HCT116 (cell line): ENCODE data around the gene GALNS. TPM values are rescaled to one million over a fixed set of nuclear protein-coding genes. Genes with fewer than 3 reads are reported as not detected.

ENCODE experiments used
- ATAC-seq: fragments of 200-7000 bp; cut with Tn5 transposase; 2 replicates; pipeline ENCODE4 v1.9.1; 2020; ENCODE audit warnings: mild to moderate bottlenecking, moderate library complexity
- BruUV-seq: library from RNA; stranded (reverse); fragments of 400-500 nt; replicated peaks from 2 replicates; lab custom pipeline; 2021; lab: Mats Ljungman, UMichigan
- CTCF ChIA-PET: fragments of 300-600 bp; sonication (Branson Sonifier 250); formaldehyde crosslinking; loops from one replicate; lab custom pipeline; 2021; ENCODE audit warnings: antibody characterized with exemption; lab: Charles Lee
- POLR2A ChIA-PET: fragments of 300-600, 350-600 bp; sonication (Branson Sonifier 250); formaldehyde crosslinking; loops from one replicate; lab custom pipeline; 2021; ENCODE audit warnings: antibody characterized with exemption; lab: Charles Lee
- RAD21 ChIA-PET, 2 experiments: fragments of 300-600 bp; sonication (Branson Sonifier 250); formaldehyde crosslinking; loops; one replicate each; lab custom pipeline; 2023; ENCODE audit warnings: low total read pairs in 2 of 2; ENCODE audit not compliant: uncharacterized antibody in 2 of 2, unreplicated experiment in 2 of 2, low non-redundant PET in 1 of 2; lab: Charles Lee
- DNase-seq: peaks from one replicate; pipeline ENCODE4 v3.0.0-alpha.2; 2010; ENCODE audit warnings: low read depth, low spot score
- H2AFZ ChIP-seq: fragments of 200-600 bp; shearing (Covaris generic), sonication (generic); 2 replicates; pipeline ENCODE4 v1.6.1; 2017; ENCODE audit warnings: low read depth, mixed run types, mixed read lengths, antibody characterized with exemption, low read length; ENCODE audit not compliant: poor library complexity, severe bottlenecking
- H3K27ac ChIP-seq: 2 replicates; pipeline ENCODE4 v1.5.1; 2012; ENCODE audit warnings: low read depth, low read length
- H3K27me3 ChIP-seq: fragments of 200-600 bp; sonication (generic); 2 replicates; pipeline ENCODE4 v1.6.1; 2016; ENCODE audit warnings: mixed run types, low read length, mixed read lengths; ENCODE audit not compliant: insufficient read depth
- H3K36me3 ChIP-seq, 2 experiments: fragments of 200-500 bp in 1 of 2; fragments of 200-600 bp in 1 of 2; sonication (Bioruptor generic) in 1 of 2; sonication (generic) in 1 of 2; 2 replicates each; pipeline versions ENCODE4 v1.5.1 to v1.6.1; 2014 to 2016; ENCODE audit warnings: low read length in 2 of 2, inconsistent platforms in 1 of 2, mixed read lengths in 1 of 2, mixed run types in 1 of 2; ENCODE audit not compliant: insufficient read depth in 2 of 2, control insufficient read depth in 1 of 2
- H3K4me1 ChIP-seq, 2 experiments: fragments of 200-600 bp in 1 of 2; sonication (generic) in 1 of 2; 2 replicates each; pipeline versions ENCODE4 v1.5.1 to v1.6.1; 2012 to 2017; ENCODE audit warnings: low read length in 2 of 2, inconsistent platforms in 1 of 2, mild to moderate bottlenecking in 1 of 2, mixed read lengths in 1 of 2, mixed run types in 1 of 2, moderate library complexity in 1 of 2; ENCODE audit not compliant: insufficient read depth in 2 of 2, control insufficient read depth in 1 of 2
- H3K4me2 ChIP-seq: fragments of 200-600 bp; sonication (generic); 2 replicates; pipeline ENCODE4 v1.6.1; 2017; ENCODE audit warnings: mixed run types, low read length, mixed read lengths
- H3K4me3 ChIP-seq, 2 experiments: fragments of 200-600 bp in 1 of 2; sonication (generic) in 1 of 2; replicated peaks in 1 of 2; 2 replicates each; pipeline ENCODE4 v1.5.1; 2011 to 2016; ENCODE audit warnings: low read length in 2 of 2, control low read depth in 1 of 2, low read depth in 1 of 2, mild to moderate bottlenecking in 1 of 2, mixed read lengths in 1 of 2, mixed run types in 1 of 2
- H3K79me2 ChIP-seq: fragments of 200-600 bp; sonication (generic); 2 replicates; pipeline ENCODE4 v1.6.1; 2017; ENCODE audit warnings: mild to moderate bottlenecking, mixed run types, low read length, moderate library complexity, mixed read lengths; ENCODE audit not compliant: insufficient read depth
- H3K9ac ChIP-seq: fragments of 200-600 bp; sonication (generic); 2 replicates; pipeline ENCODE4 v1.6.1; 2016; ENCODE audit warnings: low read length, mixed read lengths
- H3K9me2 ChIP-seq: fragments of 200-600 bp; sonication (generic), shearing (Covaris generic); 2 replicates; pipeline ENCODE4 v1.6.1; 2017; ENCODE audit warnings: mixed run types, mild to moderate bottlenecking, moderate library complexity; ENCODE audit not compliant: insufficient read depth
- H3K9me3 ChIP-seq, 2 experiments: fragments of 200-500 bp in 1 of 2; fragments of 200-600 bp in 1 of 2; sonication (Bioruptor generic) in 1 of 2; sonication (generic) in 1 of 2; 2 replicates each; pipeline ENCODE4 v1.6.1; 2014 to 2017; ENCODE audit warnings: low read length in 2 of 2, mixed read lengths in 2 of 2, inconsistent platforms in 1 of 2, low read depth in 1 of 2, mild to moderate bottlenecking in 1 of 2, mixed run types in 1 of 2, moderate library complexity in 1 of 2; ENCODE audit not compliant: control insufficient read depth in 1 of 2, insufficient read depth in 1 of 2
- H4K20me1 ChIP-seq: fragments of 200-600 bp; sonication (generic), shearing (Covaris generic); 2 replicates; pipeline ENCODE4 v1.6.1; 2017; ENCODE audit warnings: mixed run types, mild to moderate bottlenecking, moderate library complexity; ENCODE audit not compliant: insufficient read depth
- CBX3 ChIP-seq: IDR thresholded peaks from 2 replicates; pipeline ENCODE4 v1.6.1; 2012; ENCODE audit warnings: low read depth
- FOSL1 ChIP-seq: IDR thresholded peaks from 2 replicates; pipeline ENCODE4 v1.6.1; 2012; ENCODE audit warnings: low read depth
- RAD21 ChIP-seq: IDR thresholded peaks from 2 replicates; pipeline ENCODE4 v1.6.1; 2012; ENCODE audit warnings: low read depth, mild to moderate bottlenecking
- TCF7L2 ChIP-seq: IDR thresholded peaks from 2 replicates; pipeline ENCODE4 v1.7.0; 2011; ENCODE audit warnings: borderline replicate concordance, inconsistent platforms; ENCODE audit not compliant: insufficient read depth, insufficient read length; ENCODE audit errors: extremely low read depth
- ZFX ChIP-seq: fragments of 450-650 bp; IDR thresholded peaks from 2 replicates; pipeline ENCODE4 v1.6.1; 2017
- intact Hi-C: fragments of 100-400 bp; cut with micrococcal nuclease; formaldehyde crosslinking; loops from 2 replicates; pipeline ENCODE4 v1.10.0; 2022
- total RNA-seq: library from RNA; stranded (reverse); gene quantifications from one replicate; pipeline ENCODE4 v1.2.1, GENCODE V29; 2021; ENCODE audit not compliant: unreplicated experiment
- TF ChIP-seq, protein P1 (sequence below): IDR thresholded peaks from 2 replicates; pipeline ENCODE4 v1.6.1; 2012; ENCODE audit warnings: low read depth
- TF ChIP-seq, protein P2 (sequence below): IDR thresholded peaks from 2 replicates; pipeline ENCODE4 v1.6.1; 2012
- TF ChIP-seq, protein P3 (sequence below): IDR thresholded peaks from 2 replicates; pipeline ENCODE4 v1.6.1; 2012

Gene GALNS
- total RNA-seq, 1 experiment from 2014 or later = 44.6 TPM

DNA sequence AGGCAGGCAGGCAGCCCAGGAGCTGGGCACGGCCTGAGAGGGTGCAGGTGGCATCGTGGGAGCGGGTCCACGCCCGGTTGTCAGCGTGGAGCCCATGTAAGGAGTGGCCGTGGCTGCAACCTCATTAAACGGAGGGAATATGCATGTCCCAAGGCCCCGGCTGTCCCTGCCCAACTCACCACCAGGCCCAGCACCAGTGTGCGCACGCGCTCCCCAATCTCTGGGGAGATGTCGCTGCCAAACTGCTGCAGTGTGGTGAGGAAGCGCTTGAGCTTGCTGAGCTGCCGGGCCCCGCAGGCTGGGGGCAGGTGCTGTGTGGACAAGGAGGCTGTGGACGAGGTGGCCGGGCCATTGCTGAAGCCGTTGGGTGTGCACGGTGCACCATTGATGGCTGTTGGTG lies 35.3 kb upstream of the GALNS start:
- BruUV-seq = no TSS peak
- Histone ChIP-seq H3K4me2 (no peak overlapping the region), H3K27ac (no peak overlapping the region), H2AFZ (no peak overlapping the region), H3K9me3 (no peaks in the 10 kb centered on the region), H3K9me2 (no peaks in the 10 kb centered on the region), H3K36me3 (no peaks in the 10 kb centered on the region; a peak in 2 of 4 replicates), H3K9ac (no peak overlapping the region), H4K20me1 (no peaks in the 10 kb centered on the region), H3K4me3 (no peak overlapping the region), H3K4me1 (peaks cover 0 to 11% of the 10 kb centered on the region in 2 experiments; a peak in 2 of 4 replicates), H3K79me2 (no peaks in the 10 kb centered on the region), H3K27me3 (no peaks in the 10 kb centered on the region)
- ChIA-PET POLR2A (no interaction called here), CTCF (no interaction called here), RAD21 (no interaction called here)
- DNase-seq (no peak), ATAC-seq (no peak)
- TF ChIP-seq, protein P1, sequence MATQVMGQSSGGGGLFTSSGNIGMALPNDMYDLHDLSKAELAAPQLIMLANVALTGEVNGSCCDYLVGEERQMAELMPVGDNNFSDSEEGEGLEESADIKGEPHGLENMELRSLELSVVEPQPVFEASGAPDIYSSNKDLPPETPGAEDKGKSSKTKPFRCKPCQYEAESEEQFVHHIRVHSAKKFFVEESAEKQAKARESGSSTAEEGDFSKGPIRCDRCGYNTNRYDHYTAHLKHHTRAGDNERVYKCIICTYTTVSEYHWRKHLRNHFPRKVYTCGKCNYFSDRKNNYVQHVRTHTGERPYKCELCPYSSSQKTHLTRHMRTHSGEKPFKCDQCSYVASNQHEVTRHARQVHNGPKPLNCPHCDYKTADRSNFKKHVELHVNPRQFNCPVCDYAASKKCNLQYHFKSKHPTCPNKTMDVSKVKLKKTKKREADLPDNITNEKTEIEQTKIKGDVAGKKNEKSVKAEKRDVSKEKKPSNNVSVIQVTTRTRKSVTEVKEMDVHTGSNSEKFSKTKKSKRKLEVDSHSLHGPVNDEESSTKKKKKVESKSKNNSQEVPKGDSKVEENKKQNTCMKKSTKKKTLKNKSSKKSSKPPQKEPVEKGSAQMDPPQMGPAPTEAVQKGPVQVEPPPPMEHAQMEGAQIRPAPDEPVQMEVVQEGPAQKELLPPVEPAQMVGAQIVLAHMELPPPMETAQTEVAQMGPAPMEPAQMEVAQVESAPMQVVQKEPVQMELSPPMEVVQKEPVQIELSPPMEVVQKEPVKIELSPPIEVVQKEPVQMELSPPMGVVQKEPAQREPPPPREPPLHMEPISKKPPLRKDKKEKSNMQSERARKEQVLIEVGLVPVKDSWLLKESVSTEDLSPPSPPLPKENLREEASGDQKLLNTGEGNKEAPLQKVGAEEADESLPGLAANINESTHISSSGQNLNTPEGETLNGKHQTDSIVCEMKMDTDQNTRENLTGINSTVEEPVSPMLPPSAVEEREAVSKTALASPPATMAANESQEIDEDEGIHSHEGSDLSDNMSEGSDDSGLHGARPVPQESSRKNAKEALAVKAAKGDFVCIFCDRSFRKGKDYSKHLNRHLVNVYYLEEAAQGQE = no peak
- TF ChIP-seq, protein P2, sequence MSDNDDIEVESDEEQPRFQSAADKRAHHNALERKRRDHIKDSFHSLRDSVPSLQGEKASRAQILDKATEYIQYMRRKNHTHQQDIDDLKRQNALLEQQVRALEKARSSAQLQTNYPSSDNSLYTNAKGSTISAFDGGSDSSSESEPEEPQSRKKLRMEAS = no peak
- TF ChIP-seq, protein P3, sequence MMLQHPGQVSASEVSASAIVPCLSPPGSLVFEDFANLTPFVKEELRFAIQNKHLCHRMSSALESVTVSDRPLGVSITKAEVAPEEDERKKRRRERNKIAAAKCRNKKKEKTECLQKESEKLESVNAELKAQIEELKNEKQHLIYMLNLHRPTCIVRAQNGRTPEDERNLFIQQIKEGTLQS = no peak
- no peak for TF ChIP-seq FOSL1
- no peak for TF ChIP-seq TCF7L2
- TF ChIP-seq RAD21 = no peak
- no peak for TF ChIP-seq ZFX
- no peak for TF ChIP-seq CBX3
- intact Hi-C loops = no loop called here
